GM18502 (cell line): ENCODE results near the gene SSH2.

Experiments
- ATAC-seq: cut with Tn5 transposase; IDR thresholded peaks from one replicate; pipeline ENCODE4 v1.9.1; 2021; ENCODE audit warnings: mild to moderate bottlenecking; ENCODE audit not compliant: unreplicated experiment, poor library complexity

SSH2 gene

DNA sequence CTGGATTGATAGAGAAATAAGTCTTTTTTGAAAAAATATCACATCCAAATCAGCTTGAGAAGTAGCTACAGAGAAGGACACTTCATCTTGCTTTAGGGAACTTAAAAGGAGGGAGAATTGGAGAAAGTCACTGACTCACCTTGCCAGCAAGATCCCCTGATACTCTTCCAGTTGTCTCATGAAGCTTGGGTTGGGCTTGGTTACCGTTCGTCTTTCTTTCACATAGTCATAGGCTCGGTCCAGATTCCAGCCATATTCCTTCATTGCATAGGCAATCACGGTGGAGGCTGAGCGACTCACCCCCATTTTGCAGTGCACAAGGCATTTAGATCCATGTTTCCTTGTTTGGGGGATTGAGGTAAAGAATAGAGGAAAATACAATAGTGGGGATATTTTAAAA lies 282.0 kb downstream of the SSH2 start:
- no peak for ATAC-seq

DNA sequence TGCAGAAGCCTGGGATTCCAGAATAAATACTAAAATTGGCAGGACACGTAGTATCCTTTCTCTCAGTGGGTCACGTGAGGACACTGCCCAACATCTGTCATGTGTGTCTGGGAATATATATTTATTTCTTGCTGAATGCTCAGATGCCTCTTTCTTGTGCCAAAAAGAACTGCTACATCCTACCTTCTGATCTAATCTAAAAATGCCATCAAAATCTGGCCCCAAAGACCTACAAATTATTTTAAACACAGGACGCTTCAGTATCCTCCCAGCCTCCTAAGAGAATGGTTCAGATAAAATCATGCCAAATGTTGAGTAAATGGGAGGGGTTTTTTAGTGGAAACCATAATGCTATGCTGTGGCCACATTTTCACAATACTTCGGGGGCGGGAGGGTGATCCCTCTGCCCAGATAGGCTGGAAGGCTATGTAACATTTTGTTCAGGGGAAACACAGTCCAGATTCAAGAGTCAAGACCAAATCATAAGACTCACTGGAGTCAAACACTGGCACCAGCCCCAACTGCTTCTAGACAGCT lies 284.4 kb downstream of the SSH2 start:
- ATAC-seq, result no peak

DNA sequence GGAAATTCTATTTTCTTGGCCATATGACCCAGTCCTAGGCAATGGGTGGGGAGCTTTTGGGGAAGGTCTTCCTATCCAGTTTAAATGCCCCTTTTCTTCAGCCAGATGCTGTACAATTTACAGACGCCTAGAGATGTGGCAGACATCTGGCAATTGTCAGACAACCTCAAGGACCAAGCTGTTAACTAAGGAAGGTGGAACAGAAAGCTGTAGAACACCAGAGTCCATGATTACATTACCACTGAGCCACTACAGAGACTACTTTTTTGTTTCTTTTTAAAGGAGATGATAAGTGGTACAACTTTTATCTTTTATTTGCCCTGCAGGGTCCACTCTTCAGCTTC lies 286.2 kb downstream of the SSH2 start:
- ATAC-seq, result no peak

DNA sequence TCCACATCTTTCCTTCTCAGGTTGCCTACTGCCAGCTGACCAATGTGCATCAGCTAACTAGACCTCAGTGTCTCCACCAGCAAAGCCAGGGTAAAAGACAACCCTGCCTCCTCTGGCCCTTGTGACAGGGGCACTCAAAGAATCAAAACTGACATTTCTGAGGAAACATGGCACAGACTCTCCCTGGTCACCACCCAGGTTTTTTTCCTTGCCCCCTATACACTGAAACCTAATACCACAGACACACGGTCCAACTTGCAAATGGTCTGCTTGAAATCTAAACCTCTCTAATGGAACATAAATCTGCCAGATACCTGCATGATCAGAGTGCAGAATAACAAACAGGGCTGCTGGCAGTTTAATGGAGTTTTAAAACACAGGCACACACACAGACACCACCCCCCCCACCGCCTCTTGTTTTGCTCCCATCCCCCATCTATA lies 287.8 kb downstream of the SSH2 start:
- ATAC-seq, result no peak

DNA sequence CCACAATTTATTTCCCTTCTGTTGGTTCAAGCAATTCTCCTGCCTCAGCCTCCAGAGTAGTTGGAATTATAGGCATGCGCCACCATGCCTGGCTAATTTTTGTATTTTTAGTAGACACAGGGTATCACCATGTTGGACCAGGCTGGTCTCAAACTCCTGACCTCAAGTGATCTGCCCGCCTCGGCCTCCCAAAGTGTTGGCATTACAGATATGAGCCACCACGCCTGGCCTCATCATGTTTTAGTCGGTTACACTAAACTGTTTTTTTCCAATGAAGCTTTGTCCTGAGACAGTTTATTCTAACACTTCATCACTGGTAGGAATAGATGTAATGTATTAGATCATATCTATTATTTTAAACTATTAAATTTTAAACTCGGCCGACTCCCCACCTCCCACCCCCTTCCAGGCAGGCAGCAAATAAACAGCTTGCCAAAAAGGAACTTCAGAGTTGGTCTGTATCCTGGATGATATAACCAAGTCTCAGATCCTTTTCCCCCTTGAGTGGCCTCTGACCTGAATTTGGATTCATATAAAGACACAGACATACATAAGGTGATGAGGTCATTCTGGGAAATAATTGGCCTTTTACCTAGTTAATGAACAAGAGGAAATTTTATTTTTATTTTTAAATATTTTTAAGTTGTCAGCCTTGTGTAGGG lies 288.9 kb downstream of the SSH2 start:
- no peak for ATAC-seq

DNA sequence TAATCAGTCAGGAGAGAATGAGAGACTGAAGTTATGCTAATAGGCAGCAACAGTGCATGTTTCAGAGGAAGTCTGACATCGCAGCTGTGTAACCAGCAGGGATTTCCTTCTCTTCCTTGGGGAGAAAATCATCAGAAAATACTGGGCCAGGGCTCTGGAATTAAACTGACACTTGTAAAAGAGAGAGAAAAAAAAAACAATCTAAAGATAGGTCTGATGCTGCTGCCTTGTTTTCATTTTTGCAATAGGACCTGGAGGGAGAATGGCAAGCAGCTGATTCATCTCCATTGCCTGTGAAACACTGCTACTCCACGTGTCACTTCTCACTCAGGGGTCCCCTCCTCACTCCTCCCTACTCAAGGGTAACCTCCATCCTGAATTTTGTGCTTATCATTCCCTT lies 289.6 kb downstream of the SSH2 start:
- no peak for ATAC-seq

DNA sequence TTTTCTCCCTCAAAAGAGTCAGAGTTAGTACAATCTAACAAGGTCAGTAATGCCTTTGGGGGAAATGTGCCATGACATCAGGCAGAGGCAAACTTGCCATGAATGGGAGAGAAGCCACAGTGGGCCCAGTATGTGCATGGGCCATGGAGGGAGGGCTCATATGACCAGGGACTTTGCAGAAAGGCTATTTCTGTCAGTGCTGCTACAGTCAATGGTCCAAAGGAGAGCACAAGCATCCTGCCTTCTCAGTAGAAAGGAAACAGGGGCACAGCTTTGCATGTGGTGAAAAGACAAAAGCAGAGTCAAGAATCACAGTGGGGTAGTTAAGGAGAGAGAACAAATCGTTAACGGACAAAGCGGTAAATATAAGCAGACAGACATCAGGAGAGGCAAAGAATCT lies 296.1 kb downstream of the SSH2 start:
- no peak for ATAC-seq

DNA sequence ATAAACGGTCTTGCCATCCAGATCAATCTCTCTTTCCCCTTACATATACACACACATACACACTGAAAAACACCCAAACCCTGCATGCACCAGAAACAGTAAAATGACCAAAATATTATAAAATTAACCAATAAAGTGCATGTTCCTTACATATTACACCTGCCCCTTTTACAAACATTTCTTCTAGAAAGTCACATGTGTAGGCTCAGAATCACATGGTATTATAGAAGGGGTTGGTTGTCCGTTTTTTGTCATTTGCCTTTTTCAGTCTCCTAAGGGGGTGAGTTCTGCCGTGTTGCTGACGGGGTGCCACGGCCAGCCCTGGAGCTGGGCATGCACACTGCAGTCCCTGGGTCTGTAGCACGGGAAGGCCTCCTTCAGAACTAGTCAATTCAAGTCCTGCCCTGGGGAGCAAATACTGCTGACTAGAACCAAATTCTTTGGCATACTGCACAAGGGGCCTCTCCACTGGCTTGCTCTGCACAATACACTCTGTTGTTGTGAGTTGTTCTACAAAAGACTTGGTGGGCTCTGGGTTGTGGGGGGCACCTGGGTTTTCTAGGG lies 299.3 kb downstream of the SSH2 start:
- ATAC-seq, result no peak

DNA sequence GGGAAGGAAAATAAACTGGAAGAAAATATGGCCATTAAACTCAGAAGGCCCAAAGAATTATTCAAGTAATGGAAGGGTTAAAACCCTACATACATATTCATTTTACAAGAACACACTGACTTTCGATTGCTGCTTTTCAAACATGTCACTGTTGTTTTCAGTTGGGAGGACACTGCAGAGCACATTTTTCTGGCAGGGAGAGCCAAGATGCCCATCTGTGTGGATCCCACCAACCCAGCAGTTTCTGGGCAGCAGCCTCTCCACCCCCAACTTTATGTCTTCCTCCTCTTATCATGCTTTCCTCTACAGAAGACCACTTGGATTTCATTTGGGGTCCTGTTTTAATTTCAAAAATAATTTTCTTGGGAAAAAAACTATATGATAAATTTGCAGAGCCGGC lies 300.2 kb downstream of the SSH2 start:
- no peak for ATAC-seq

DNA sequence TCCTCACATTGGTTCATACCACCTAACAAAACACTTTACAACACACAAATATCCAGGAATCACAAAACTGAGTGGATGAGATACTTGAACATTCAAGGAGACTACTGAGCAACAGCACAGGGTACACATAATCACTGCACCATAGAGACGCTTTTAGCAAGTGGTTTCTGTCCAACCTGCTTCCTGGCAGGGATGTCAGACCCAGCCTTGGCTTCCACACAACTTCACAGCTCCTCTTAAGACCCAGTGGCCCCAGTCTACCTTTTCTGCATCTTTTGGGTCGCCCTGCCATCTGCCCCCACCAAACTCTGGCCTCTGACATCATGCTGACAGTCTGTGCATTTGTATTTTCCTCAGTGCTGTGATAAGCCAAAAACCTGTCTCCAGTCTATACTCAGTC lies 301.4 kb downstream of the SSH2 start:
- no peak for ATAC-seq

DNA sequence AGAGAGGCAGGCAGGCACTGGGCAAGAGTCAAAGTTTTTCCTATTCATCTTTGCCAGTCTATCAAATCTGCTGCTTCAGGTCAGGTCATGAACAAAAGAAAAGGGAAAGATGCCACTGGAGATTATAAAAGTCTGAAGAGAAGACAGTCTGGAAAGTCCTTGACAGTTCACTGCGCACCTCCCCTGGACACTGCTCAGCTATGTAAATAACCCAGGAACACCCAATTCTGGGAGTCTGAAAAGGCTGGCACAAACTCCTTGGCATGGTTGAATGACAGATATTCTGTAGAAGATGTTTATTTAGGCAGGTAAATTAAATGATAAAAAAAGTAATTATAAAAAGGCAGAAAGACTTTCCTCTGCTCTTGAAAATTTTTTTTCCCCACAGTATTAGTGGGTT lies 302.1 kb downstream of the SSH2 start:
- no peak for ATAC-seq

DNA sequence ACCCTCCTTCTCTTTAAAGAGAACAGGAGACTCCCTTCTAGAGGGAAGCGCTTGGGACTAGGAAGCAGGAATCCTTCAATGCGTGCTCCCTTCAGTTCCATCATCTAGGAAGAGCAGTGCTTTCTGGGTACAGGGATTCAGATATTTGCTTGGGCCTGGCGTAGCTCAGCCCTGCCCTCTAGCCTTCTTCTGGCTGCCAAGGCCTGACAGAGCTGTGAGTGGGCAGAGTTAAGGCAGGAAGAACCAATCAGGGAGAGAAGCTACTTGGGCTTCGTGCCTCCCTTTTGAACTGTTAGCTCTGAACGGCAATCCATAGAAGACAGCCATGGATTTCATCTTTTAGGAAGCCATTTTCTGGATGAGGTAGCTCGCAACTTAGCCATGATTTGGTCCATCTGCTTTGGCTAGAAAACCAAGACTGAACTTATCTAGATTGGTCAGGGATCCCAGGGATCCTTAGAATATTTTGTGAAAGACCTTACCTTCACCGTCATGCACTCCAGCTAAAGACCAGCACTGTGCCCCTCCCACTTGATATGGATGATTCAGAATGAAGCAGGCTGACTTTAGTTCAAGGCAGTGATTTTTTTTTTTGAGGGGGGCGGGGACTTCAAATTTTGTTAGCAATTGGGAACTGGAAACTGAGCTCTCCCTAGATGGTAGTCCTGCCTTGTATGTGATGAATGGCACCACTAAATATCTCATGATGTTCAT lies 304.8 kb downstream of the SSH2 start:
- no peak for ATAC-seq

DNA sequence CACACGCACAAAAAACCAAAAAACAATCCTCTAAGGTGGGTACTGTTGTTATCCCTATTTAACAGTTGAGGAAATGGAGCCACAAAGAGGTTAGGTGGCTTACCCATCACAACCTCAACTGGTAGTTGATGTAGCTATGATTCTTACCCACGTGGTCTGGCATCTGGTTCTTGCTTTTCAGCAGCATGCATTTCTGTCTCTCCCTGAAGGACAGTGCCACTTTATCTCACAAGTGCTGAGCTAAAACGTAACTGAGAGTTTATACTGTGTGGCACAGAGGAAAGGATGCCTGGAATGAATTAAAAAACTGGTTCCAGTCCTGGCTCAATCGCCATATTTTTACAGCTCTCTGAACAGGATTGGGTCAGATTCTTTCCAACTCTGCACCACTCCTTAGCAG lies 305.4 kb downstream of the SSH2 start:
- ATAC-seq, result no peak

DNA sequence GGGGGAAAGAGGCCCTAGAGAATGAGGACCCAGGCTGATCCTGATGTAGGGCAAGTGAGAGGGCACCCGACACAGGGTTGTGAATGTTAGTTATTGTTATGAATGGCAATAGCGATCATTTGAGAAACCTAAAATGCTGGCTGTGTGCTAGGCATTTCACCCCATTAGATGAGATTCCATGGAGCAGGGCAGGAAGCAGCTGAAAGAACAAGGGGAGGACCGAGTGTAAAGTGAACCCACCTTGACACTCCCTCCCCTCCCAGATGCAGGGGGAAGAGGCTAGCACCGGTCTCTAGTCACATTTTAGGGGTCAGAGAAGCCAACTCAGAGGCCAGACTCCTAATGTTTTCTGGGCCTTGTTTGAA lies 306.8 kb downstream of the SSH2 start:
- ATAC-seq, result no peak

DNA sequence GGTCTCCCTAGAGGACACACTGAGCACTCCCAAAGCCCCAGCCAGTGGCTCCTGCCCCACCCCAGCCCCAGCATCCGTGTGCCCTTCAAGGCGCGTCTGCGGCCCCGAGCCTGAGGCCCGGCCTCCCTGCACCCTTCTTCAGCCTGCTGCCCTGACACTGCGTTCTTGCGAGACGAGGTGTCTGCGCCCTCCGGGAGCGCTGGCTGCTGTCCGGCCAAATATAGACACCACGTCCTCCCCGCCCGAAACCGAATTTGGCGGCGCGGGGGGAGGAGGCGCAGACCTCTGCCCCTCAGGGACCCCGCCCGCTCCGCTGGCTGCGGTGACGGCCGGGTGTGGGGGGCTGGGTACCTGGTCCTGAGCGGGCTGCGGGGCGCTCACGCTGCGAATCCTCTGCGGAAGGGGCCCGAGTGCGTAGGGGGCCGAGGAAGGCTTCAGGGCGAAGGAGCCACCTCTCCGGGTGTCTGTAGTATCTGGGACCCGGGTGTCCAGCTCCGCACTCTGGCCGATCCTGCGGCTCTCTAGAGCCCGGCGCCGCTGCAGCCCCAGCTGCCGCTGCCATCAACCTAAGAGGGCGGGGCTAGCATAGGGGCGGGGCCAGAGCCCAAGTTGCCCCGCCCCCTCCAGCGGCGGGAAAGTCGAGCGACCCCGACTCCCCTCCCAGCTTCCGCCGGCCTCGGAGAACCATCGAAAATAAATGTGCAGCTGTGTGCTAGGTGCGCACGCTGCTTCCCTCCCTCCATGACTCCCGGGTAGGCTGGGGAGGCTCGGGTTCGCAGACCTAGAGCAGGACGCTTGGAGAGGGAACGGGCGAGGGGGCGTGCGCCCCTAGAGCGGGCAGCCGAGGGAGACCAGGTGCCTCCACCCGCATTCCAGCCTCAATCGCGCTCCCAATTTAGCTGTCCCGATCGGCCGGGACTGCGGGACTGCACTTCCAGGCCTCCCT lies 307.4 kb downstream of the SSH2 start, which contains the start of gene CORO6:
Gene CORO6, minus strand, starts transcription at position 576 of the 946 bp plus-strand sequence. CDS start 1,491 bp downstream, outside the sequence.
- ATAC-seq, result peak; percentile 62

DNA sequence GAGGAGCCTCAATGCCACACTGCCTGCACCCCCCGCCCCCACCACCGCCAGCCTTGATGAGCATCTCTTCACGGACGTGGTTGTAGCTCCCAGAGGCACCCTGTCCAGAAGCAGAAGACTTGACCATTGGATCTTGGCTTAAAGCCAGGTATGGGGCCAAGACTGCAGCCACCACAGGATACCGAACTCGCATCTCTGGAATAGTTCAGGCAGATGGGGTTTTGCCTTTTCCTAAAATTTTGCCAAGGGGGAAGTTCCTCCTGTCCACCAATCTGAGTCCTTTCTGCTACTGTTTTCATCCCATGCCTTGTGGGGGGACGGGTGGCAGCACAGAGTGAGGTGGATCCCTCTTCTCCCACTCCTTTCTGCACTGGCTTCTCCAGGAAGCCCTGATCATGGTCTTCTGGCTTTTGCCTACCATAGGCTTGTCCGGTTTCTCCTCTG lies 308.3 kb downstream of the SSH2 start:
- no peak for ATAC-seq

DNA sequence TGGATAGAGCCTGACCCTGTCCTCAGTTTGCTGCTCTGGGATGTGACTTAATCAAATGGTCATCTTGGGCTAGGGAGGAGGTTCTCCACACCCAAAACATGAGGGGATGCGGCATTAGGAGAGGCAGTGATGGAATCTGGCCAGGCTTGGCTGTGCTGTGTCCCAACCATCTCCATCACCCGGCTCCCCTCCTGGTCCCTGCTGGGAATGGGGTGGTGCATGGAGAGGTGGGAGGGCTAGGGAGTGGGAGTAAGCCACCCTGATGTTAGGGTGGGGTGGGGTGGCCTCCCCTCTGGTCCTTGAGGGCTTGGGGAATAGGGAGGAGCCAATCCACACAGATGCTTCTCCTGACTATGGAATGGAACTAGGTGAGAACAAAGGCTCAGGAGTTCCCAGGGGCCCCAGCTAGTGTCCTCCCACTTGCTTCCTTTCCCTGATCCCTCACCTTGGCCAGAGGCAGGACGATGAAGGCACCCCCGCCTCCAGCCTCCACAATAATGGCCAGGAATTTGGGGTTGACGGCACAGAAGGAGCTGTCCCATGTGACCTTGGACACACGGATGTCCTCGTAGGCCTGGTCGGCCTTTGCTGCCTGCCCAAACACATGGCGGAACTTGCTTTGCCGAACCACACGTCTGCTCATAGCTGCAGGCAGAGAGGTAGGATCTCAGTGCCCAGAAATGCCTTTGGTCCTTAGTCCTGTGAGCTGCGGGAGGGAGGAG lies 309.1 kb downstream of the SSH2 start:
- ATAC-seq, result no peak

DNA sequence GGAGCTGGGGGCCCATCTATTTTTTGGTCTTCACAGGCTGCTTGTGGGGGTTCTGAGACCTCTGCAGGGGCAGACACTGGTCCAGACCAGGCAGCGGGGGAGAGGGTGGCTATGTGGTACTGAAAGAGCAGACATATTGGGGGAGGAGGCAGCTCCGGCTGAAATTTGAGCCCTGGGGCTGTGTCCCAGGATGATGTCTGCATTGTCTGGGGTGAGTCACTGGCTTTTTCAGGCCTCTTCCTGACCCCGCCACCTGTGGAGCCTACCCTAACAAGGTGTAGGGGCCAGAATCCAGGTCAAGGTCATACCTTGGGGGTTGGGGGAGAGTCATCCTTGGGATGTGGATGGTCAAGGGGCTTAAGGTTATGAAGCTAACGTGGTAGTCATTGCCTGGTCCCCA lies 309.8 kb downstream of the SSH2 start:
- no peak for ATAC-seq

DNA sequence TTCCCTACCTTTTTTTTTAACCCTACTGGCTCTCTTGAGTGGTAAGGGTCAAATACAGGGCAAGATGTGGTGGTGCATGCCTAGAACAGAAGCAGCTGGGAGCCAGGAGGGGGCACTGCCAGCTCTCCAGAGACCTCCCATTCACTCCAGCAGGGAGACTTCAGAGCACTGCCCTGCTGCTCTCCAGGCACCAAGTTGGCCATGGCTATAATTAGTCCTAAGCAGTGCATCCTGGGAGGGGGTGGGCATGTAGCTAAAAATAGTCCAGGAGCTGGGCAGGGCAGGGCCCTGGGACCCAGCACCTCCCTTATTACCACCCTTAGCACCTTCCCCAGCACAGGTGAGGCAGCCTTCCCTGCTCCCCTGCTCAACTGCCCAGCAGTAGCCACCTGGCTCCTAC lies 310.8 kb downstream of the SSH2 start:
- no peak for ATAC-seq
